Spleen (tissue), 11 donors: Measurements from ENCODE around the gene GRIK4. TPM values are rescaled to one million over a fixed set of nuclear protein-coding genes. Genes with fewer than 3 reads are reported as not detected.
"Not testable (repeated sequence)": the region's sequence is repeated elsewhere in the genome, so short reads cannot be mapped to it uniquely, and the experiment has no call there.

Experiments
- DNase-seq: peaks from one replicate; pipeline ENCODE4 v3.0.0-alpha.2; 2020
- H3K27ac ChIP-seq, 8 donors: fragments of 200-600 bp; sonication (generic) in 7 of 8; 1 replicate in 4 of 8; 2 replicates in 4 of 8; pipeline versions ENCODE4 v1.5.0 to v1.8.0; 2016 to 2021; ENCODE audit warnings: inconsistent platforms in 4 of 8, mild to moderate bottlenecking in 4 of 8, moderate library complexity in 1 of 8
- H3K27me3 ChIP-seq, 7 donors: fragments of 200-600 bp; sonication (generic) in 6 of 7; replicated peaks in 1 of 7; 1 replicate in 4 of 7; 2 replicates in 3 of 7; pipeline versions ENCODE4 v1.5.0 to v1.8.0; 2016 to 2021; ENCODE audit warnings: inconsistent platforms in 3 of 7, mild to moderate bottlenecking in 1 of 7
- H3K36me3 ChIP-seq, 6 donors: fragments of 200-600 bp; sonication (generic) in 5 of 6; 1 replicate in 4 of 6; 2 replicates in 2 of 6; pipeline versions ENCODE4 v1.5.0 to v1.8.0; 2016 to 2021; ENCODE audit warnings: inconsistent platforms in 2 of 6
- H3K4me1 ChIP-seq, 6 donors: fragments of 200-600 bp; sonication (generic) in 5 of 6; 1 replicate in 3 of 6; 2 replicates in 3 of 6; pipeline versions ENCODE4 v1.5.0 to v1.8.0; 2016 to 2021; ENCODE audit warnings: inconsistent platforms in 3 of 6
- H3K4me3 ChIP-seq, 8 donors: fragments of 200-600 bp; sonication (generic) in 7 of 8; 1 replicate in 4 of 8; 2 replicates in 4 of 8; pipeline versions ENCODE4 v1.5.0 to v1.8.0; 2016 to 2021; ENCODE audit warnings: inconsistent platforms in 4 of 8, mild to moderate bottlenecking in 4 of 8, moderate library complexity in 2 of 8
- H3K9me3 ChIP-seq, 8 donors: fragments of 200-600 bp; sonication (generic) in 7 of 8; 1 replicate in 4 of 8; 2 replicates in 4 of 8; pipeline versions ENCODE4 v1.5.0 to v1.8.0; 2016 to 2021; ENCODE audit warnings: inconsistent platforms in 4 of 8
- CTCF ChIP-seq, 11 experiments: fragments of 200-600 bp in 7 of 11; fragments of 450-650 bp in 4 of 11; sonication (generic) in 4 of 11; IDR thresholded peaks in 8 of 11; conservative IDR thresholded peaks in 3 of 11; 1 replicate in 7 of 11; 2 replicates in 4 of 11; pipeline versions ENCODE4 v1.4.0 to v1.8.0; 2016 to 2021; ENCODE audit warnings: antibody characterized with exemption in 11 of 11, inconsistent platforms in 4 of 11, mild to moderate bottlenecking in 1 of 11
- POLR2A ChIP-seq, 3 donors: fragments of 450-650 bp; IDR thresholded peaks; one replicate each; pipeline ENCODE4 v1.5.1; 2017; ENCODE audit warnings: antibody characterized with exemption in 3 of 3, mild to moderate bottlenecking in 1 of 3
- POLR2AphosphoS5 ChIP-seq, 3 donors: sonication (generic); formaldehyde crosslinking; IDR thresholded peaks; one replicate each; pipeline ENCODE4 v1.5.1; 2017; ENCODE audit warnings: antibody characterized with exemption in 3 of 3
- WGBS, 5 donors: extraction: QIAGEN DNeasy Blood & Tissue Kit in 3 of 5; methylation state at CpG; one replicate each; pipeline versions ENCODE4 v1.1.5 to v1.1.7; 2013 to 2018; 5-methylcytosine and 5-hydroxymethylcytosine counted together
- intact Hi-C: fragments of 100-400 bp; cut with DNase I; formaldehyde crosslinking; loops from one replicate; pipeline ENCODE4 v1.15.0; 2023; ENCODE audit warnings: low total_unique reads
- polyA plus RNA-seq, 3 donors: library from polyadenylated mRNA; stranded (reverse); fragments of 200-250 nt; gene quantifications; one replicate each; pipeline ENCODE4 v1.2.1, GENCODE V29; 2013
- total RNA-seq, 7 donors: library from RNA; depleted of rRNA in 3 of 7; stranded (reverse); fragments of >200 nt in 3 of 7; fragmentation: NEBNext Ultra II Directional in 4 of 7; extraction: Animal tissue kit (Norgen Biotek cat#: 25700) in 4 of 7; gene quantifications; one replicate each; pipeline versions ENCODE4 v1.1.0 to v1.2.1, GENCODE V29; 2016 to 2021
- donor health status: healthy with polysubstance abuse.
- donor health status: DM: no; HTN: no; CAD: no; lungs with moderate emphysema.
- donor health status: DM: no; HTN: no; CAD: no.
- donor health status: Bipolar disorder and iron deficiency.
- donor health status: healthy.
- donor health status: DM: no; HTN: no; CAD: no.
- donor health status: DM: yes; HTN: yes; CAD: no.

GRIK4 gene
- total and polyA plus RNA-seq, 10 donors, result 0.04 to 2.4 (median 0.59) TPM

DNA sequence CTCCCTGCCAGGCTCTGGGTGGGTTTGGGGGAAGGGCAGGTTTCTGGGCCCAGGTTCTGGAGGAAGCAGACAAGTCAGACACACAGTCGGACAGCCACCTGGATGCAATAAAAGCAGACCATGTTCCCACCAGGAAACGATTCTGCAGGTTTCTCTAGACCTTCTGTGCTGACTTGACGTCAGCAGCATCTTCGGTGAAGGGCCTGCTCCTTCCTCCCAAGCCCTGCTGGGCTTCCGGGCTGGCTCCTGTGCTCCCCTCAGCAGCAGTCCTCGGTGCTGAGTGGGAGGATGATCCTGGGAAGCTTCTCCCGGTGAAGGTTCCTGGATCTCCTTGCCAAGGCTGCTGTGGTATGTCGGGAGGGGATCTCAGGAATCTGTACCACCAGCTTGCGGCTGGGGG, 240.0 kb downstream of the GRIK4 start:
- no peak for DNase-seq
- peaks cover 0 to 46% (median 0%) of the 10 kb centered on the region in 7 donors for H3K27me3 ChIP-seq
- no peaks in the 10 kb centered on the region for H3K36me3 ChIP-seq
- intact Hi-C loops, result no loop called here
- whole genome bisulfite sequencing, 5 donors, result 63 to 77% (median 67%) methylated on average over 7 to 9 of the region's 9 CpGs
- H3K27ac ChIP-seq, result no peak overlapping the region
- no peak overlapping the region for H3K4me3 ChIP-seq
- no peaks in the 10 kb centered on the region for H3K4me1 ChIP-seq
- no peaks in the 10 kb centered on the region for H3K9me3 ChIP-seq
- TF ChIP-seq CTCF (IDR thresholded peaks at IDR 0.05 in 8 of 11, conservative IDR thresholded peaks at IDR 0.05 in 3 of 11) (no peak), POLR2A (IDR thresholded peaks at IDR 0.05) (no peak), POLR2AphosphoS5 (IDR thresholded peaks at IDR 0.05) (no peak)

GRCh38 chr11:120752668-120753067, 241.1 kb downstream of the GRIK4 start:
- 80 to 93% (median 83%) methylated on average over 7 of the region's 7 CpGs for WGBS, 5 donors
- H3K36me3 ChIP-seq, result no peaks in the 10 kb centered on the region
- no peak for DNase-seq
- peaks cover 0 to 35% (median 0%) of the 10 kb centered on the region in 7 donors for H3K27me3 ChIP-seq
- H3K27ac ChIP-seq, result no peak overlapping the region
- H3K9me3 ChIP-seq, result no peaks in the 10 kb centered on the region
- no peak overlapping the region for H3K4me3 ChIP-seq
- H3K4me1 ChIP-seq, result no peaks in the 10 kb centered on the region
- TF ChIP-seq POLR2AphosphoS5 (IDR thresholded peaks at IDR 0.05) (no peak), CTCF (IDR thresholded peaks at IDR 0.05 in 8 of 11, conservative IDR thresholded peaks at IDR 0.05 in 3 of 11) (no peak), POLR2A (IDR thresholded peaks at IDR 0.05) (no peak)
- intact Hi-C loops, result no loop called here

DNA sequence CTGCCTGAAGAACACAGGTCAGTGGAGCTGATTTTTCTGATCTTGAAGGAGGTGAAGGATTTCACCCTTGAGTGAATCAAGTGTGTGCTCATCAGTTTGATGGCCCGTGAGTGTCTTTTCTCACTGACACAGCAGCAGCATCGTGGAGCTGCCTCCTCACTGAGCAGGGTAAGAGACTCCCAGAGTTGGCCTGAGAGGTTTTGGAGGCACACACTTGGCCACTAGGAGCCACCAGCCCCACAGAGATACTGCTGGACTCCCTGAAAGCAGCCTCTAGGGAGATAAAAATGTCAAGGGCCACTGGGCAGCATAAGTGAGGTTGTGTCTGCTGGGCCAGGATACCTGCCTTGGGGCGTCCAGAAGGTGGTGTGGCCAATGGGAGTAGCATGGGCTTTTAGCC, 245.4 kb downstream of the GRIK4 start:
- no peak for TF ChIP-seq POLR2A (IDR thresholded peaks at IDR 0.05)
- no peak for TF ChIP-seq POLR2AphosphoS5 (IDR thresholded peaks at IDR 0.05)
- TF ChIP-seq CTCF (IDR thresholded peaks at IDR 0.05 in 8 of 11, conservative IDR thresholded peaks at IDR 0.05 in 3 of 11), result no peak
- Histone ChIP-seq H3K9me3 (no peaks in the 10 kb centered on the region), H3K27me3 (peaks cover 0 to 6% (median 0%) of the 10 kb centered on the region in 7 donors), H3K27ac (no peak overlapping the region), H3K4me1 (no peaks in the 10 kb centered on the region), H3K36me3 (no peaks in the 10 kb centered on the region), H3K4me3 (no peak overlapping the region)
- intact Hi-C loops, result no loop called here
- no peak for DNase-seq
- WGBS, 5 donors, result 64 to 84% (median 73%) methylated on average over 2 to 3 of the region's 3 CpGs

- H3K4me3 ChIP-seq, result no peak overlapping the region
- TF ChIP-seq POLR2AphosphoS5 (IDR thresholded peaks at IDR 0.05) (no peak), POLR2A (IDR thresholded peaks at IDR 0.05) (no peak), CTCF (IDR thresholded peaks at IDR 0.05 in 8 of 11, conservative IDR thresholded peaks at IDR 0.05 in 3 of 11) (no peak)
Observed at GRCh38 chr11:120759046-120759445, 247.5 kb downstream of the GRIK4 start.

DNA sequence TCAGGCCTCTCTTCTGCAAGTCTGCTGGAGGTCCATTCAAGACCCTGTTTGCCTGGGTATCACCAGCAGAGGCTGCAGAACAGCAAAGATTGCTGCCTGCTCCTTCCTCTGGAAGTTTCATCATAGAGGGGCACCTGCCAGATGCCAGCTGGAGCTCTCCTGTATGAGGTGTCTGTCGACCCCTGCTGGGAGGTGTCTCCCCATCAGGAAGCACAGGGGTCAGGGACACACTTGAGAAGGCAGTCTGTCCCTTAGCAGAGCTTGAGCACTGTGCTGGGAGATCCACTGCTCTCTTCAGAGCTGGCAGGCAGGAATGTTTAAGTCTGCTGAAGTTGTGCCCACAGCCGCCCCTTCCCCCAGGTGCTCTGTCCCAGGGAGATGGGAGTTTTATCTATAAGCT, 254.2 kb downstream of the GRIK4 start:
- H3K9me3 ChIP-seq, result peaks cover 0 to 29% (median 3%) of the 10 kb centered on the region in 8 donors
- intact Hi-C loops, result not testable (repeated sequence)

More at GRCh38 chr11:120759046-120759445, 247.5 kb downstream of the GRIK4 start:
- Histone ChIP-seq H3K9me3 (no peaks in the 10 kb centered on the region), H3K4me1 (no peaks in the 10 kb centered on the region), H3K27ac (no peak overlapping the region), H3K36me3 (no peaks in the 10 kb centered on the region), H3K27me3 (peaks cover 0 to 6% (median 0%) of the 10 kb centered on the region in 7 donors)
- 38 to 68% (median 54%) methylated on average over 2 of the region's 2 CpGs for WGBS, 5 donors
- no peak for DNase-seq
- intact Hi-C loops, result no loop called here

More for the DNA sequence above, 254.2 kb downstream of the GRIK4 start:
- not testable (repeated sequence) for H3K36me3 ChIP-seq, DNase-seq, H3K4me1 ChIP-seq, H3K27ac ChIP-seq, H3K4me3 ChIP-seq
- WGBS, 5 donors, result 68 to 75% (median 72%) methylated on average over 2 of the region's 2 CpGs; no CpG with 5 or more reads in 1 of the 5 donors
- peaks cover 0 to 19% (median 0%) of the 10 kb centered on the region in 7 donors for H3K27me3 ChIP-seq
